Nucleus accumbens (tissue), 56 donors: ENCODE measurements around the gene ATP1B1.
"Not testable (repeated sequence)": the region's sequence is repeated elsewhere in the genome, so short reads cannot be mapped to it uniquely, and the experiment has no call there.

Source experiments
- DNase-seq, 56 donors: peaks; one replicate each; lab custom pipeline; 2025; lab: John Stamatoyannopoulos, UW

Gene ATP1B1

GRCh38 chr1:169179431-169179830 lies 72.9 kb downstream of the ATP1B1 start:
- not testable (repeated sequence) for DNase-seq

DNA sequence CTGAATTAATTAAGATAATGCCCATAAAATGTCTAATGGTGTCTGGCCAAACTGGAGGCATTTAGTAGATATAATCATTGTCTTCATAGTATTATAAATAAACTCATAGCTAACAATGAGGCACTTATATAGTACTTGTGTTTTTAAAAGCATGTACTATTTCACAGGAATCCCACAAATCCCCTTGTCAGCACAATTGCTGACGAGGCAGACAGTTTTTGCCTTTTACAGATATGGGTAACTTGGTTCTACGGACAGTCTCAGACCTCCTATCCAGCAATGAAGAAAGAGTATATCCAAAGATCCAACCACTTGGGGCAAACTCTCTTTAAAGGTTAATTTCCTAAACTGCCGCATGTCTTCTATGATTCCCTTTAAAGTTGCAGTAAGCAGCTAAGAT lies 73.7 kb downstream of the ATP1B1 start:
- DNase-seq: no peak
